Gastroesophageal sphincter (tissue), 4 donors: ENCODE data around the gene DLK1. TPM values are rescaled to one million over a fixed set of nuclear protein-coding genes. Genes with fewer than 3 reads are reported as not detected.

Experiments used
- ATAC-seq: fragments of 150-250 bp; one replicate; pipeline ENCODE4 v1.9.1; 2016; ENCODE audit warnings: mild to moderate bottlenecking, moderate library complexity
- H3K27ac ChIP-seq, 4 donors: fragments of 200-600 bp; sonication (generic) in 3 of 4; 1 replicate in 3 of 4; 2 replicates in 1 of 4; pipeline ENCODE4 v1.5.1; 2016 to 2019
- H3K27me3 ChIP-seq: fragments of 200-600 bp; sonication (generic); one replicate; pipeline ENCODE4 v1.5.1; 2019
- H3K36me3 ChIP-seq, 2 donors: fragments of 200-600 bp; sonication (generic); one replicate each; pipeline ENCODE4 v1.5.1; 2019; ENCODE audit warnings: control low read depth in 1 of 2
- H3K4me1 ChIP-seq, 3 donors: fragments of 200-600 bp; sonication (generic); 1 replicate in 2 of 3; 2 replicates in 1 of 3; pipeline ENCODE4 v1.5.1; 2016 to 2019; ENCODE audit warnings: control low read depth in 2 of 3
- H3K4me3 ChIP-seq, 2 donors: fragments of 200-600 bp; sonication (generic); one replicate each; pipeline ENCODE4 v1.5.1; 2019; ENCODE audit warnings: mild to moderate bottlenecking in 1 of 2, moderate library complexity in 1 of 2
- H3K9me3 ChIP-seq, 3 donors: fragments of 200-600 bp; sonication (generic); one replicate each; pipeline ENCODE4 v1.5.1; 2017 to 2019; ENCODE audit warnings: control low read depth in 2 of 3
- CTCF ChIP-seq, 4 experiments: fragments of 200-600 bp in 2 of 4; fragments of 450-650 bp in 2 of 4; sonication (generic) in 1 of 4; IDR thresholded peaks; one replicate each; pipeline ENCODE4 v1.5.1; 2017 to 2019; ENCODE audit warnings: antibody characterized with exemption in 4 of 4, mild to moderate bottlenecking in 2 of 4, moderate library complexity in 2 of 4
- EP300 ChIP-seq: sonication (generic); formaldehyde crosslinking; IDR thresholded peaks from one replicate; pipeline ENCODE4 v1.6.1; 2017; ENCODE audit warnings: antibody characterized with exemption, mild to moderate bottlenecking
- POLR2A ChIP-seq, 2 donors: fragments of 450-650 bp; IDR thresholded peaks; one replicate each; pipeline ENCODE4 v1.6.1; 2017; ENCODE audit warnings: antibody characterized with exemption in 2 of 2, mild to moderate bottlenecking in 2 of 2, moderate library complexity in 1 of 2
- POLR2AphosphoS5 ChIP-seq: sonication (generic); formaldehyde crosslinking; IDR thresholded peaks from one replicate; pipeline ENCODE4 v1.6.1; 2017; ENCODE audit warnings: antibody characterized with exemption
- WGBS, 2 donors: methylation state at CpG; one replicate each; pipeline ENCODE4 v1.1.5; 2018; ENCODE audit warnings: low coverage in 1 of 2; 5-methylcytosine and 5-hydroxymethylcytosine counted together
- total RNA-seq, 4 donors: library from RNA; depleted of rRNA; stranded (reverse); fragments of >200 nt; gene quantifications; one replicate each; pipeline ENCODE4 v1.1.0, GENCODE V29; 2016

The DLK1 gene
- total RNA-seq, 4 donors from 2014 or later: not detected

GRCh38 chr14:100747021-100747586 is 20.4 kb downstream of the DLK1 start:
- TF ChIP-seq POLR2AphosphoS5 (peak; percentile 9), POLR2A (IDR thresholded peaks at IDR 0.05) (no peak), EP300 (no peak), CTCF (IDR thresholded peaks at IDR 0.05) (no peak)

GRCh38 chr14:100747736-100748135 is 21.0 kb downstream of the DLK1 start:
- no peak overlapping the region for H3K4me3 ChIP-seq
- no peak for ATAC-seq
- H3K4me1 ChIP-seq: no peaks in the 10 kb centered on the region
- H3K9me3 ChIP-seq: no peaks in the 10 kb centered on the region
- H3K27me3 ChIP-seq: peaks cover 4% of the 10 kb centered on the region
- H3K36me3 ChIP-seq: no peaks in the 10 kb centered on the region
- TF ChIP-seq POLR2A (IDR thresholded peaks at IDR 0.05) (no peak), EP300 (no peak), POLR2AphosphoS5 (no peak), CTCF (IDR thresholded peaks at IDR 0.05) (no peak)
- WGBS, 2 donors: 94 to 100% methylated on average over 1 to 2 of the region's 8 CpGs
- no peak overlapping the region for H3K27ac ChIP-seq

More at GRCh38 chr14:100747021-100747586, 20.4 kb downstream of the DLK1 start:
- Histone ChIP-seq H3K9me3 (peaks cover 0 to 4% (median 0%) of the 10 kb centered on the region in 3 donors), H3K4me1 (no peaks in the 10 kb centered on the region), H3K4me3 (no peak overlapping the region), H3K27ac (no peak overlapping the region), H3K27me3 (peaks cover 4% of the 10 kb centered on the region), H3K36me3 (no peaks in the 10 kb centered on the region)
- 69 to 75% methylated on average over 5 to 8 of the region's 9 CpGs for WGBS, 2 donors
- ATAC-seq: peak; percentile 83

- Histone ChIP-seq H3K27me3 (peaks cover 4% of the 10 kb centered on the region), H3K9me3 (no peaks in the 10 kb centered on the region), H3K36me3 (no peaks in the 10 kb centered on the region), H3K4me1 (no peaks in the 10 kb centered on the region), H3K4me3 (no peak overlapping the region), H3K27ac (no peak overlapping the region)
- TF ChIP-seq POLR2A (IDR thresholded peaks at IDR 0.05): no peak
- TF ChIP-seq EP300: no peak
- TF ChIP-seq POLR2AphosphoS5: no peak
- no peak for TF ChIP-seq CTCF (IDR thresholded peaks at IDR 0.05)
- no peak for ATAC-seq
- WGBS, 2 donors: 0% methylated on average over 1 of the region's 5 CpGs
These were observed 21.7 kb downstream of the DLK1 start for GRCh38 chr14:100748403-100748802.

GRCh38 chr14:100748944-100749343 is 22.3 kb downstream of the DLK1 start:
- ATAC-seq: no peak
- Histone ChIP-seq H3K4me3 (no peak overlapping the region), H3K36me3 (no peaks in the 10 kb centered on the region), H3K4me1 (no peaks in the 10 kb centered on the region), H3K9me3 (no peaks in the 10 kb centered on the region), H3K27me3 (peaks cover 5% of the 10 kb centered on the region), H3K27ac (no peak overlapping the region)
- 90 to 92% methylated on average over 2 to 4 of the region's 8 CpGs for WGBS, 2 donors
- no peak for TF ChIP-seq POLR2AphosphoS5
- no peak for TF ChIP-seq EP300
- no peak for TF ChIP-seq CTCF (IDR thresholded peaks at IDR 0.05)
- no peak for TF ChIP-seq POLR2A (IDR thresholded peaks at IDR 0.05)

GRCh38 chr14:100749967-100750597 is 23.4 kb downstream of the DLK1 start:
- 94% methylated on average over 6 to 7 of the region's 10 CpGs for WGBS, 2 donors
- H3K27ac ChIP-seq: no peak overlapping the region
- no peak for TF ChIP-seq POLR2AphosphoS5
- TF ChIP-seq CTCF (IDR thresholded peaks at IDR 0.05): no peak
- TF ChIP-seq EP300: no peak
- TF ChIP-seq POLR2A (IDR thresholded peaks at IDR 0.05): no peak
- H3K27me3 ChIP-seq: peaks cover 6% of the 10 kb centered on the region
- no peaks in the 10 kb centered on the region for H3K9me3 ChIP-seq
- ATAC-seq: no peak
- H3K4me3 ChIP-seq: no peak overlapping the region
- no peaks in the 10 kb centered on the region for H3K4me1 ChIP-seq
- no peaks in the 10 kb centered on the region for H3K36me3 ChIP-seq
